ENCODE results near the gene CYB5D1. TPM values are rescaled to one million over a fixed set of nuclear protein-coding genes. Genes with fewer than 3 reads are reported as not detected.
A peak's percentile ranks its signal among the peaks of the same experiment; 100 is the strongest.
"Not testable (repeated sequence)": the region's sequence is repeated elsewhere in the genome, so short reads cannot be mapped to it uniquely, and the experiment has no call there.

Gene CYB5D1, protein sequence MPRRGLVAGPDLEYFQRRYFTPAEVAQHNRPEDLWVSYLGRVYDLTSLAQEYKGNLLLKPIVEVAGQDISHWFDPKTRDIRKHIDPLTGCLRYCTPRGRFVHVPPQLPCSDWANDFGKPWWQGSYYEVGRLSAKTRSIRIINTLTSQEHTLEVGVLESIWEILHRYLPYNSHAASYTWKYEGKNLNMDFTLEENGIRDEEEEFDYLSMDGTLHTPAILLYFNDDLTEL
- 10 to 100 TPM in 2 of 5 donors, 1 to 10 TPM in 3; 5.5 to 12.4 (median 8.4) TPM for total RNA-seq
- 4.4 TPM for total RNA-seq (2013)
- 1.7 to 15.2 (median 3.8) reads per million in 29 experiments for total RNA-seq

GRCh38 chr17:7857713-7858521 is at the start of gene CYB5D1:
Gene CYB5D1 (plus strand): TSS chr17:7858003. CDS start chr17:7858135, 132 bp downstream.
- peak; percentile 58 to 61 (median 60) for ATAC-seq (replicated peaks in 1 of 4)
- CTCF ChIA-PET, result interaction anchor here (0.5 to 1.5 kb wide), 16 partner anchors 10 to 503 kb away, joined by 3 to 9 read pairs (median 4); partner anchors contain the start of genes KDM6B (in 1 of the 2), RNF227 (in 1 of the 2), TP53 (in 1 of the 2) and WRAP53 (in 1 of the 2)
- H3K9me3 Mint-ChIP-seq, result no peaks in the 10 kb centered on the region
- Histone ChIP-seq H3K27ac (ENCODE audit: low read length) (peak within 1 kb of the TSS; percentile 89), H3K4me3 (ENCODE audit: control insufficient read depth in 1 of 2, extremely low read depth in 1 of 2, low read length in 1 of 2) (peak within 1 kb of the TSS; percentile 72 to 83), H3K9me3 (no peaks in the 10 kb centered on the region), H3K27me3 (replicated peaks in 1 of 2; ENCODE audit: control insufficient read depth in 2 of 2, extremely low read depth in 1 of 2, insufficient read depth in 2 of 2, low read length in 1 of 2) (no peaks in the 10 kb centered on the region), H3K36me3 (ENCODE audit: control insufficient read depth in 2 of 2, extremely low read depth in 1 of 2, insufficient read depth in 1 of 2, low read length in 1 of 2) (peaks cover 0 to 15% of the 10 kb centered on the region in 2 donors), H3K4me1 (ENCODE audit: control insufficient read depth in 1 of 2, extremely low read depth in 1 of 2, insufficient read depth in 2 of 2, low read length in 2 of 2) (peaks cover 12 to 36% of the 10 kb centered on the region in 2 experiments)
- no peak within 1 kb of the TSS for H3K27ac Mint-ChIP-seq
- POLR2A ChIA-PET, result interaction anchor here in 1 of 2 donors (0.5 to 1.9 kb wide), 5 partner anchors 12 to 118 kb away, joined by 3 to 11 read pairs (median 4); no protein-coding TSS in a partner anchor
- H3K36me3 Mint-ChIP-seq, result peaks cover 7% of the 10 kb centered on the region
- WGBS (ENCODE audit: insufficient coverage), result 10% methylated on average over 43 of the region's 48 CpGs
- H3K27me3 Mint-ChIP-seq, result no peaks in the 10 kb centered on the region
- H3K4me3 Mint-ChIP-seq, result no peak within 1 kb of the TSS
- DNase-seq, result peak; percentile 79 to 93 (median 87)
- H3K4me1 Mint-ChIP-seq, result peaks cover 4 to 5% (median 5%) of the 10 kb centered on the region in 3 donors

DNA sequence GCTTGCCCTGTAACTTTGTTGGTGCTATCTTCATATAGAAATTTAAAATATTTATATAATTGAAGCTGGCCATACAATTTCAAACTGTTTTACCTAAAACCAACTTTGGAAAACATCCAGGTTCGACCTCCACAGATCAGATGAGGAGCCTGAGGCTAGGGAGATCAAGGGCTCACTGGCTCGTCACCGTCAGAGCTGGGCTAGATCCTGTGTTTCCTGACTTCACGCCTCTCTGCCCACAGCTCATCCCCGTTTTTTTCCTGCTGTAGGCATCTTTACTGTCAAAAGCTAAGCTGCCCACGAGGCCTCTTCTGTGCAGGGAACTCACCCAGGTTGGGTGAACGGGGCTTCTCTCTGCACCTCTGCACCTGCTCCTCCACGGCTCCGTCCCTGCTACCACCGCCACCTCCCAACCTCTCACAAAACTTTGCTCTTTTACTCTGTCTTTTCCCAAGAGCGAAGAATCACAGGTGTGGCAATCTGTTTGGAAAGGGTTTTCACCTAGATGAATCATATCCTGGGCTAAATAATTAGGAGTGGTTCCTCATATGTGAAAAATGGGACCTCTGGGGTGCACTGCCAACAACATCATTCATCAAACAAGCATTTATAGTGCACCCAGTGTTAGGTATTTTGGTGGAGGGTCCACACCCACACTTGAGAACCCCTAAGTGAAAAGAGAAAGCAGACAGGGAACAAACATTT is 48.6 kb upstream of the CYB5D1 start:
- peaks cover 4 to 17% of the 10 kb centered on the region in 2 donors for H3K27me3 Mint-ChIP-seq
- Histone ChIP-seq H3K4me3 (ENCODE audit: control insufficient read depth in 1 of 2, extremely low read depth in 1 of 2, low read length in 1 of 2) (no peak overlapping the region), H3K9me3 (no peaks in the 10 kb centered on the region), H3K27ac (ENCODE audit: low read length) (no peak overlapping the region), H3K27me3 (replicated peaks in 1 of 2; ENCODE audit: control insufficient read depth in 2 of 2, extremely low read depth in 1 of 2, insufficient read depth in 2 of 2, low read length in 1 of 2) (peaks cover 0 to 29% of the 10 kb centered on the region in 2 experiments), H3K36me3 (ENCODE audit: control insufficient read depth in 2 of 2, extremely low read depth in 1 of 2, insufficient read depth in 1 of 2, low read length in 1 of 2) (no peaks in the 10 kb centered on the region), H3K4me1 (ENCODE audit: control insufficient read depth in 1 of 2, extremely low read depth in 1 of 2, insufficient read depth in 2 of 2, low read length in 2 of 2) (no peaks in the 10 kb centered on the region)
- DNase-seq (no peak), ATAC-seq (replicated peaks in 1 of 4) (no peak)
- ChIA-PET CTCF (interaction anchor here in 1 of 2 donors (0.6 kb wide), 1 partner anchor 167 kb away, joined by 4 read pairs; no protein-coding TSS in a partner anchor), POLR2A (no interaction called here)
- H3K9me3 Mint-ChIP-seq, result no peaks in the 10 kb centered on the region
- H3K36me3 Mint-ChIP-seq, result no peaks in the 10 kb centered on the region
- H3K27ac Mint-ChIP-seq, result no peak overlapping the region
- peaks cover 3 to 9% (median 7%) of the 10 kb centered on the region in 3 donors for H3K4me1 Mint-ChIP-seq
- WGBS (ENCODE audit: insufficient coverage), result 70% methylated on average over 5 of the region's 11 CpGs
- H3K4me3 Mint-ChIP-seq, result no peak overlapping the region

DNA sequence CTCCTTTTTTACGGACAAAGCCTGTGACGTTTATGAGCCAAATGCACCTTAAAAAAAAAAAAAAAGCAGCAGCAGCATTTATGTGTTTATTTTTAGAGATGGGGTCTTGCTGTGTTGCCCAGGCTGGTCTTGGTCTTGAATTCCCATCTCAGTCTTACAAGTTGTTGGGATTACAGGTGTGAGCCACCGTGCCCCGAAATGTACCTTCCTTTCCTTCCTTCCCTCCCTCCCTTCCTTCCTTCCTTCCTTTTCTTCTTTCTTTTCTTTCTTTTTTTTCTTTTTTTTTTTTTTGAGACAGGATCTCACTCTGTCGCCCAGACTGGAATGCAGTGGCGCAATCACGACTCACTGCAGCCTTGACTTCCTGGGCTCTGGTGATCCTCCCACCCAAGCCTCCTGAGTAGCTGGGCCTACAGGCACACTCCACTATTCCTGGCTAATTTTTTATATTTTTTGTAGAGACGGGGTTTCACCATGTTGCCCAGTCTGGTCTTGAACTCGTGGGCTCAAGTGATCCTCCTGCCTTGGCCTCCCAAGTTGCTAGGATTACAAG is 47.9 kb upstream of the CYB5D1 start:
- POLR2A ChIA-PET; DNase-seq; H3K27ac ChIP-seq (ENCODE audit: low read length); H3K9me3 Mint-ChIP-seq; H3K4me1 Mint-ChIP-seq; H3K36me3 Mint-ChIP-seq; H3K27ac Mint-ChIP-seq; H3K9me3 ChIP-seq; H3K36me3 ChIP-seq (ENCODE audit: control insufficient read depth in 2 of 2, extremely low read depth in 1 of 2, insufficient read depth in 1 of 2, low read length in 1 of 2); ATAC-seq (replicated peaks in 1 of 4); H3K4me3 ChIP-seq (ENCODE audit: control insufficient read depth in 1 of 2, extremely low read depth in 1 of 2, low read length in 1 of 2); H3K4me3 Mint-ChIP-seq; H3K4me1 ChIP-seq (ENCODE audit: control insufficient read depth in 1 of 2, extremely low read depth in 1 of 2, insufficient read depth in 2 of 2, low read length in 2 of 2): not testable (repeated sequence)
- H3K27me3 ChIP-seq (replicated peaks in 1 of 2; ENCODE audit: control insufficient read depth in 2 of 2, extremely low read depth in 1 of 2, insufficient read depth in 2 of 2, low read length in 1 of 2), result peaks cover 0 to 26% of the 10 kb centered on the region in 2 experiments
- peaks cover 4 to 15% of the 10 kb centered on the region in 2 donors for H3K27me3 Mint-ChIP-seq
- CTCF ChIA-PET, result interaction anchor here in 1 of 2 donors (0.6 kb wide), 1 partner anchor 54 kb away, joined by 11 read pairs; no protein-coding TSS in a partner anchor
- WGBS (ENCODE audit: insufficient coverage), result 76% methylated on average over 3 of the region's 9 CpGs

DNA sequence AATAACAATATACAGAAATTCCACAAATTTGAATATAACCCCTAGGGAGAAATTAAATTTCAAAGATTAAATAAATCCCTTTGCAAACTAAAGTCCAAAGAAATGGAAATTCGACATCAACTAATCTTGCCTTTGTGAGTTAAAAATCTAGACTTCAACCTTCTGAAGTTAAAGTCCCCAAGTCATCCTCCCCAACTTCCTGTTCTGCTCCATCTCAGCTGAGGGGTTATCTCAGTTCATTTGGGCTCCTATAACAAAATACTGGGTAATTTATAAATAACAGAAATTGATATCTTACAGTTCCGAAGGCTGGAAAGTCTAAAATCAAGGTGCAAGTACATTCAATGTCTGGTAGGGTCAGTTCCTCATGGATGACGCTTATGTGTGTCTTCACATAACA is 46.6 kb upstream of the CYB5D1 start:
- peaks cover 4 to 10% of the 10 kb centered on the region in 2 donors for H3K27me3 Mint-ChIP-seq
- H3K4me1 Mint-ChIP-seq, result peaks cover 3 to 9% (median 7%) of the 10 kb centered on the region in 3 donors
- no peaks in the 10 kb centered on the region for H3K4me1 ChIP-seq (ENCODE audit: control insufficient read depth in 1 of 2, extremely low read depth in 1 of 2, insufficient read depth in 2 of 2, low read length in 2 of 2)
- no peak for ATAC-seq (replicated peaks in 1 of 4)
- no peaks in the 10 kb centered on the region for H3K9me3 ChIP-seq
- no peak overlapping the region for H3K4me3 Mint-ChIP-seq
- no peaks in the 10 kb centered on the region for H3K36me3 ChIP-seq (ENCODE audit: control insufficient read depth in 2 of 2, extremely low read depth in 1 of 2, insufficient read depth in 1 of 2, low read length in 1 of 2)
- H3K9me3 Mint-ChIP-seq, result no peaks in the 10 kb centered on the region
- no peak overlapping the region for H3K4me3 ChIP-seq (ENCODE audit: control insufficient read depth in 1 of 2, extremely low read depth in 1 of 2, low read length in 1 of 2)
- no peak overlapping the region for H3K27ac Mint-ChIP-seq
- no peak overlapping the region for H3K27ac ChIP-seq (ENCODE audit: low read length)
- H3K27me3 ChIP-seq (replicated peaks in 1 of 2; ENCODE audit: control insufficient read depth in 2 of 2, extremely low read depth in 1 of 2, insufficient read depth in 2 of 2, low read length in 1 of 2), result peaks cover 0 to 18% of the 10 kb centered on the region in 2 experiments
- CTCF ChIA-PET, result no interaction called here
- POLR2A ChIA-PET, result no interaction called here
- H3K36me3 Mint-ChIP-seq, result no peaks in the 10 kb centered on the region
- 100% methylated on average over 1 of the region's 3 CpGs for WGBS (ENCODE audit: insufficient coverage)
- DNase-seq, result no peak

DNA sequence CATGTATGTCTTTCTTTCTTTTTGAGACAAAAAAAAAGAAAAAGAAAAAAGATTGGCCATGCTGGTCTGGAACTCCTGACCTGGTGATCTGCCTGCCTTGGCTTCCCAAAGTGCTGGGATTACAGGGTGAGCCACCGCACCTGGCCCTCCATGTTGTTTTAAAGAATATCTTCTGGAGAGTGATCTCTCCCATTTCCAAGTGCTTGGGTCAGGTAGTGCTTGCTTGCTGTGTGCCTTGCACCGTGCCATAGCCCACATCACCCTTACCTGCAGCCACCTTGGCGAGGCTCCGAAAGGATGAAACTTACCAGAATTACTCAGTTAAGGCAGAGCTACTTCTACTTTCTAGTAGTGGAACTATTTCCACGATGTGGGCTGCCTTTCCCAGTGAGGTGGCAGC is 42.8 kb upstream of the CYB5D1 start:
- ATAC-seq (replicated peaks in 1 of 4), result no peak
- Histone ChIP-seq H3K27ac (ENCODE audit: low read length) (no peak overlapping the region), H3K27me3 (replicated peaks in 1 of 2; ENCODE audit: control insufficient read depth in 2 of 2, extremely low read depth in 1 of 2, insufficient read depth in 2 of 2, low read length in 1 of 2) (peaks cover 0 to 6% of the 10 kb centered on the region in 2 experiments), H3K4me3 (ENCODE audit: control insufficient read depth in 1 of 2, extremely low read depth in 1 of 2, low read length in 1 of 2) (no peak overlapping the region), H3K9me3 (no peaks in the 10 kb centered on the region), H3K4me1 (ENCODE audit: control insufficient read depth in 1 of 2, extremely low read depth in 1 of 2, insufficient read depth in 2 of 2, low read length in 2 of 2) (no peaks in the 10 kb centered on the region), H3K36me3 (ENCODE audit: control insufficient read depth in 2 of 2, extremely low read depth in 1 of 2, insufficient read depth in 1 of 2, low read length in 1 of 2) (no peaks in the 10 kb centered on the region)
- DNase-seq, result no peak
- POLR2A ChIA-PET, result no interaction called here
- Mint-ChIP-seq H3K4me3 (no peak overlapping the region), H3K27ac (no peak overlapping the region), H3K9me3 (no peaks in the 10 kb centered on the region), H3K27me3 (peaks cover 0 to 3% of the 10 kb centered on the region in 2 donors), H3K4me1 (peaks cover 3 to 9% (median 7%) of the 10 kb centered on the region in 3 donors), H3K36me3 (no peaks in the 10 kb centered on the region)
- 84% methylated on average over 3 of the region's 5 CpGs for WGBS (ENCODE audit: insufficient coverage)
- CTCF ChIA-PET, result interaction anchor here in 1 of 2 donors (1.0 kb wide), 1 partner anchor 177 kb away, joined by 3 read pairs; no protein-coding TSS in a partner anchor

All from T-cell (primary cell).